EL (cell line): ENCODE data around the gene CST6.
A peak's percentile ranks its signal among the peaks of the same experiment; 100 is the strongest.
"Not testable (repeated sequence)": the region's sequence is repeated elsewhere in the genome, so short reads cannot be mapped to it uniquely, and the experiment has no call there.

Experiments
- DNase-seq: peaks from one replicate; pipeline ENCODE4 v3.0.0-alpha.2; 2016

The CST6 gene

DNA sequence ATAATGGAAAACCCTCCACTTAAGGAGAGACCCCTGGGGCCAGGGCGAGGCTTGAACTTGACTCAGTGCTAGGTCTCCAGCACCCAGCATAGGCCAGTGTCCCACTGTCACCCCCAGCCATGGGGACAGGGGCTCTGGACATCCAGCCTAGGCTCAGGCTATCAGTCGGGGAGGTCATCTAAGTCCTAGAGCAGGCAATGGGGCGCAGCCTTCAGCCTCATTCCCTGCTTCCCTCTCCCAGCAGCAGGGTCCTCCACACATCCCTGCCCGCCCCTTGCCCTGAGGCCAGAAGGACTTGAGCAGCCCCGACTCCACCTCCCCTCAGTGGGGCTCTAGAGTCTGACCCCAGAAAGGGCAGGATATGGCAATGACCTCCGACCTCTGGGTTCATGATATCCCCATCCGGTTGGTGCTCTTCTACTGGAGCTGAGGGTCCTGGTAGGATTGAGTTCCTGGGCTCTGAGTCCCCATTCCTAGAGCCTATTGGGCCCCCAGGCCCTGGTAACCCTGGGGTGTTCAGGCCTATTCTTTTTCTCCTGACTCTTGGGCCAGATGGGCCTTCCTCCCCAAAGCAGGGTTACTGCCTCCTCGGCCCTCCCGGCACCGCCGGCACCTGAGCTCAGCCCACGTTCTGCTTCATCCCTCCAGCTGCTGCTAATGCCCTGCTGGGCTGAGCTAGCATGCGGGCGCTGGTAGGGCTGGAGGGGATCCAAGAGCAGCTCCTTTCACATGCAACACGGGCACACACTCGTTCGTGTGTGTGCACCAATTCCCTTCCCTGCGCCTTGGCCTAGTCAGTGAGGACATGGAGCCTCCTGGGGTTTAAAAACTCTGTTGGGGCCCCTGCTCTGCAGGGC is 4.4 kb downstream of the CST6 start:
- DNase-seq = no peak

DNA sequence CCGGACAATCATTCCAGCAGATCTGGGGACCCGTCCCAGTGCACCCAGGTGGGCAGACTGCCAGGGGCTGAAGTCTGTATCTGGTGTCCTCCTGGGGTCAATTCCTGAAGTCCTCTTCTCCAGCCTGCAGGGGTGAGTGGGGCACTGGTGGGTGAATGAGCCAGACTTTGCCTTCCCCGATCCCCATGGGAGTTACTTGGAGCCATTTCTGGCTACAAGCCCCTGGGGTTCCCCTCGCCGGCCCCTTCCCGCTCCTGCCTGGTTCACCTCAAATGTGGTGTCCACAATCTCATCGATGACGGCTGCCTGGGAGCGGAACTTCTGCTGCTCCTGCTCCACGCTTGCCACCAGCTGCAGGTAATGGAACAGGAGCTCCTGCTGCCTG is 5.0 kb downstream of the CST6 start:
- no peak for DNase-seq

DNA sequence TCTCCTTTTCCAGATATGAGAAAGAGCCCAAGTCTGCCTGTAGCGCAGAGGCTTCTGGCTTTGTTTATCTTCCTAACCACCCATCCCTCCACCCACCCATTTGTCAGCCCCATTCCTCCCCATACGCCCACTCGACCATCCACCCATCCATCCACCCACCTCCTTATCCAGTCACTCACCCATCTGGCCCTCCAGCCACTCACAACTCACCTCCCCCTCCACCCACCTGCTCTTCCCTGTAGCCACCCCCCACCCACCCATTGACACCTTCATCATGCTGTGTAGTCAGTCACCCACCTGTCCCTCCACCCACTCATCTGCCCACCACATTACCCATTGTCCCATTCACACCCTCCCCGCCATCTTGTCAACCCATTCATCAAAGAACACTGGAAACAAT is 5.5 kb downstream of the CST6 start:
- no peak for DNase-seq

DNA sequence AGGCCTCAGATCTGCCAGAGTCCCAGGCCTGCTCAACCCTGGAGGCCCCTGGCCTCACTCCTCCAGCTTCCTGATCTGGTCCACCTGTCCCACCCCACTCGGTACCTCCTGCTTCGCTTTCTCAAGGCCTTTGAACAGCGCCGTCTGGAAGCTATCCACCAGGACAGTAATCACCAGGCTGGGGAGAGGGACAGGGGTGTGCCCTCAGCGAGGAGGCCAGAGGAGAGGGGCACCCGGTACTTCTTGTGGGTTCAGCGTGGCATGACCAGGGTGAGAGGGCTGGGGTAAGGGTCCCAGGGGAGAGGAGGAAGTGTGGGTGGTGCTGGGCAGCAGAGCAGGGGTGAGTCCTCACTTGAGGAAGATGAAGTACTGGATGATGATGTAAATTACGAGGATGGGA is 8.4 kb downstream of the CST6 start:
- no peak for DNase-seq

DNA sequence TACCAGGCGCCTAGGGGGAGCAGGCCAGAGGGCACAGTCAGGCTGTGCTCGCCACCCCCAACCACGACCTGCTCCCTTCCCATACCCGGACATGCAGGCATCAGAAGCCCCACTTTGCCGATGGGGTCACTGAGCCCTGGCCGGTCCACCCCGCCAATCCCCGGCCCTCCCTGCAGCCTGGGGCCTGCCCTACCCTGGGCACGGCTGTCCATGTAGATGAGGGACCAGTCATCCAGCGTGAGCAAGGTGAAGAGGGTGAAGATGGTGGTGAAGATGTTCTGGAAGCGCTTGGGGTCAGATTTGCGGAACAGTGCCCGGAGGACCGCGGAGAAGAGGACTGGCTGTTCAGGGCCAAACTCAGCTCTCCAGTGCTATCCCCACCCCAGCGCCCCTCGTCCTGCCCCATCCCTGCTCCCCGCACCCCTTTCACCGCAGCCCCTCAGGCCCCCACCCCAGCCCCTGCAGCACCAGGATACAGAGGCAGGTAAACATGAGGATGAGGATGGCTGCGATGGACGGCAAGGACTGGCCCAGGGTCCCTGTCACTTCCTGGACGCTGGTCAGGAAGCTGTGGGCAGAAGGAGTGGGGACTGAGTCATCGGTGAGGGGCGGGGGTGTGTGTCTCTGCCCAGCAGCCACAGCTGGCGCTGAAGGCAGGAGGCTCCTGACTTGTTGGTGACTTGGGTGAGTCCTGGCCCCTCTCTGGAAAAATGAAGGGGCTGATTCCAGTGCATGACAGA is 9.0 kb downstream of the CST6 start:
- DNase-seq = peak; percentile 91

DNA sequence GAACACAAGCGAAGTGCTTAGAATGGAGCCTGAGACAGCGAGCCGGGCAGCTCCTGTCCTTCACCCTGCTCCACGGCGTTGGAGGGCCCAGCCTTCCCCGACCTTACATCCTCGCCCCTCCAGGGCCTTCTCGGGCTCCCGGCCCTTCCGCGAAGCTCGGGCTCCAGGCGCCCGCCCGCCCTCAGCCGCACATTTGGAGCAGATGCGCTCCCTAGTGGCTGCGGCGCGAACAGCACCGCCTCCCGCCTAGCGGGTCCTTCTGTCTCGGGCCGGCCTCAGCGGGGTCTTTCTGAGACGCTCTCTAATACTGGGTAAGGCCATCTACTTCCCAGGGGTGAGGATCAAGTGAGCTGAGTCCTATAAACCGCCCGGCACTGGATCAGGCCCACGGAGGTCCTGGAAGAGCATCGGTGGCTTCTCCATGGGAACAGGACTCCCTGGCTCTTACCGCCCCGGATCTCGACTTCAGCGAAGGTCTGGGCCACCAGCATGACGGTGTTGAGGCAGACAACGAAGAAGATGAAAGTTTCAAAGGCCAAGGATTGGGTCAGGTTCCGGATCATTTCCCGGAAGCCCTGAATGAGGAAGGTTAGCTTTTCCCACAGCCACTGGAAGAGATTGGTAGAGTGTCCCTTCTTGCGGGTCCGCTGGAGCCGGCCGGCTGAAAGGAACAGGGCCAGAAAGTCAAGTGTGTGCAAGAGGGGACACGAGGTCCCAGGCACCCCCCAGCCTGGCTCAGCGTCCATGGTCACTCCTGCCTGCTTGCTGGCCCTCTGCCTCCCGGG is 10.8 kb downstream of the CST6 start:
- peak; percentile 66 for DNase-seq

DNA sequence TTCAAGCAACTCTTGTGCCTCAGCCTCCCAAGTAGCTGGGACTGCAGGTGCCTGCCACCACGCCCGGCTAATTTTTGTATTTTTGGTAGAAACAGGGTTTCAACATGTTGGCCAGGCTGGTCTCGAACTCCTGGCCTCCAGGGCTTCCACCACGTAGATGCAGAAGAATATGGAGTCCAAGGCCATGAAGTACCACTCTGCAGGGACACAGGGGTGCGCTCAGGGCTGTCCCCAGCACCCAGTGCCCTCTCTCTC is 11.3 kb downstream of the CST6 start:
- not testable (repeated sequence) for DNase-seq

DNA sequence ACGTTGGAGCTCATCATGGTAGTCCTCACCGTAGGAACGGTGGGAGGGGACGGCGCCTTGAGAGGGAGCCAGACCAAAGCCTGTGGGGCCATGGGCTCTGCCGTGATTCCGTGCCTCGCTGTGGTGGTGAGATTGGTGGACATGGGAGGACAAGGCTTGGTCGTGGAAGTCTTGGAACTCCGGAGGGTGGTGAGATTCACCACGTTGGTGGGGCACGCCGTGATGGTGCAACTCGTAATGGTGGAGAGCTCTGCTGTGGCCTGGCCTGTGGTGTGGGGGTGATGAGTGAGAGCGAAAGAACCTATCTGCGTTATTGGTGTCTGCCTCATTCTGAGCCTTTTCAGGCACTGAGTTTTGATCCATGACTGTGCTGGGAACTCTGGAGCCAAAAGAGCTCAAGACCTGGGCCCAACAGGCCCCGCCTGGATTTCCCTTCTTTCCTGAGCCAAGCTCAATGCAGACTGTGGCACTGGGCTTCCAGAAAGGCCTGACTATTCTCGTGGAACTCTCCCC is 14.3 kb downstream of the CST6 start, which contains the start of gene CATSPER1:
CATSPER1 (minus strand) TSS at position 463 of the 513 bp plus-strand sequence; CDS start at position 363, 100 bp downstream.
- no peak for DNase-seq

DNA sequence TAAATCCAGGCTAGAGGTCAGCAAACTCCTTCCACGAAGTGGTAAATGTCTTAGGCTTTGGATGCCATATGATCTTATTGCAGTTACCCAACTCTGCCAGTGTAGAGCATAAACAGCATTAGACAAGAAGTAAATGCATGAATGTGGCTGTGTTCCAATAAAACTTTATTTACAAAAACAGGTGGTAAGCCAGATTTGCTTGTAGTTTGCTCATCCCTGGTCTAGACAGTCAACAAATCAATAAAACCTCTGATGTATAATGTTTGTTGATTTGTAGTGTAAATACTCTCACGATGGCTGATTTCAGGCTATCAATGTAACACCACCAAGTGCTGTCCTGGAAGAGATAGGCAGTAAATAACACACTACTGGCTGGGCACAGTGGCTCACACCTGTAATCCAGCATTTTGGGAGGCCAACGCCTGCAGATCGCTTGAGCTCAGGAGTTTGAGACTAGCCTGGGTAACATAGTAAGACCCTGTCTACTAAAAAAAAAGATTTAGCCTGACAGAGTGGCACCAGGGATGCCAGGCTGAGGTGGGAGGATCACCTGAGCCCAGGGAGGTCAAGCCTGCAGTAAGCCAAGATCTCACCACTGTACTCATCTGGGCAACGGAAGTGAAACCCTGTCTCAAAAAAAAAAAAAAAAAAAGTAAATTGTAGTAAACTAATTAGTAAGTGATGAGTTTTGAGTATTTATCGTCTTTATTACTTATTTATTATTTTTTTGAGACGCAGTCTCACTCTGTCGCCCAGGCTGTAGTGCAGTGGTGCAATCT is 21.3 kb downstream of the CST6 start:
- no peak for DNase-seq

DNA sequence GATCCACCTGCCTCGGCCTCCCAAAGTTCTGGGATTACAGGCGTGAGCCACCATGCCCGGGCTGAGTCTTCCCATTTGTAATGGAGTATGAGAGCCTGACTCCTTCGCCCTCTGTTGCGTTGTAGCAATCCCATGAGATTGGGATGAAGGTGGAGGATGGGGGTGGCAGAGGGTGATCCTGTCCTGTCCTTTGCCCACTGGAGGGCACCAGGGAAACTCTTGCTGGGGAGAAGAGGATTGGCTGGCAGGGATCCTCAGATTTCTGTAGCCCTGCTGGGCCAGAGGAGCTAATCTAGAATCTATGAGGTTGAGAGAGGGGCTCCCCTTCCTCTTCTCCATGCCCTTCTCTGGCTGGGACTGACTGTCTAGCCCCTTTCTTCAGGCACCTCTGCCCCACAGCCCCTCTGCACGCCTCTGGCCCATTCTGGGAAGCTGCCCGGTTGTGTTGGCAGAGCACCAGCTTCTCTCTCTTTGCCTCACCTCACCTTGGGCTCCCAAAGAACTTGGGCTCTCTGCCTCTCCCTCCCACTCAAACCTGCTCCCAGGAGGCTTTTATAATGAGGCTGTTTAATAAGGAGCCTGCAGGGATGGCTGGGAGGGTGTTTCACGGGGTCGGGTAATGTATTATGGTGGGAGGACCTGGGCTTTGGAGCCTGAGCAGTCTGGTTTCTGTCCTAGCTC is 24.0 kb downstream of the CST6 start:
- DNase-seq = no peak

DNA sequence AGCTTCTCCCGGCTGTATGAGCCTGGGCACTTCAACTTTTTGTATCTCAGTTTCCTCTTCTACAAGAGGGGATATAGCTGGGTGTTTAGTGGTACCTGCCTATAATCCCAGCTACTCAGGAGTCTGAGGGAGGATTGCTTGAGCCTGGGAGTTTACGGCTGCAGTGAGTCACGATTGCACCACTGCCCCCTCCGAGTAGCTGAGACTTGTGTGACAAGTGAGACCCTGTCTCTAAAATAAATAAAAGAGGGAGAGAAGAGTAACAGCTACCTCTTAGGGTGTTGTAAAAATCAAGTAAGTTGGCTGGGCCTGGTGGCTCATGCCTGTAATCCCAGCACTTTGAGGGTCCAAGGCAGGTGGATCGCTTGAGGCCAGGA is 24.5 kb downstream of the CST6 start:
- DNase-seq = no peak

DNA sequence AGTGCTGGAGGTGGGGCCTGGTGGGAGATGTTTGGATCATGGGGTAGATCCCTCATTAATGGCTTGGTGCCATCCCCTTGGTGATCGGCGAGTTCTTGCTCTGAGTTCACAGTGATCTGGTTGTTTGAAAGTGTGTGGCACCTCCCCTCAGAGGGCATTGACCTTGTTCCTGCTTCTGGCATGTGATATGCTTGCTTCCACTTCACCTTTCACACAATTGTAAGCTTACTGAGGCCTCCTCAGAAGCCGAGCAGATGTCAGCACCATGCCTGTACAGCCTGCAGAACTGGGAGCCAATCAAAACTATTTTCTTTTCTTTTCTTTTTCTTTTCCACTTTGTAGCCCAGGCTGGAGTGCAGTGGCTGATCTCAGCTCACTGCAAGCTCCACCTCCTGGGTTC is 25.5 kb downstream of the CST6 start:
- no peak for DNase-seq

DNA sequence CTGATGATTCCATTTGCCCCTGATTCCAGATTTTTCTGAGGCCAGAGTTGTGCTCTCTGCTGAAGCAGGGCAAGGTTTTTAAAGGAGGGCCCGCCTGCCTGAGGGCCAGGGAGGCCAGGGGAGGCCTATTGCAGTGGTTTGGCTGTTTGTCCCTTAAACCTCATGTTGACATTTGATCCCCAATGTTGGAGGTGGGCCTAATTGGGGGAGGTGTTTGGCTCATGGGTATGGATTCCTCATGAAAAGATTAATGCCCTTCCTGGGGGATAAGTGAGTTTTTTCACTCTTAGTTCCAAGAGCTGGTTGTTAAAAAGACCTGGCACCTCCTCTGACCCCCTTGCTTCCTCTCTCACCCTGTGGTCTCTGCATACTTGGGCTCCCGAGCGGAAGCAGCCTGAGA is 28.0 kb downstream of the CST6 start:
- DNase-seq = no peak

DNA sequence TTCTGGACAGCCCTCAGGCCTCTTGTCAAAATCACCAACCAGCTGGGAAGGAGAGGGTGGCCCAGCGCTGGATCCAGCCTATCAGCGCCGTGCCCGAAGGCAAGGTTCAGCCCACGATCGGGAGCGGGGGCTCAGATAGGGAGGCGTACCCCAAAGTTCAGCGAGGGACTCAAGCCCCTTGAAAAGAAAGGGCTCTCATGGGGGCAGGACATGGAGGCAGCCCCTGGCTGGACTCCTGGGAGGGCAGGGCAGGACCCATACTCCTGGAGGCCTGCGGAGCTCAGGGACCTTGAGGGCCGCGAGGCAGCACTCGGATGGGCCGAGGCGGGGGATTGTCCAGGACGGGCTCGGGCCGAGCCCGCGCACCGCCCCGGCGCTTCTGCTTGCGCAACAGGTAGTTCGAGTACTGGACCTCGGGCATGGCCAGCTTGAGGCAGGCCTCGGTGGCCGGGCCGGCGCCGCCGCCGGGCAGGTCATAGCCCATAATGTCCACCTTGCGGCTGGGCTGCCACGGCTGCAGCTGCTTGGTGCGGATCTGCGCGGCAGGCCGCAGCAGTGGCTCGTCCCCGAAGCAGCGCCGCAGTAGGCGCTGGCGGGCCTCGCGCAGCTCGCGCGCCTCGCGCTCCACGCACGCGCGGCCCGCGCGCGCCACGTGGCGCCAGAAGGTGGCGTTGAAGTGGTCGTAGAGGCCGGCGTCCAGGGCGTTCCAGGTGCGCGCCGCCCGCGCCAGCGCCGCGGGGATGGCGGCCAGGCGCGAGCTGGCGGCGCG is 30.6 kb downstream of the CST6 start:
- DNase-seq = no peak

DNA sequence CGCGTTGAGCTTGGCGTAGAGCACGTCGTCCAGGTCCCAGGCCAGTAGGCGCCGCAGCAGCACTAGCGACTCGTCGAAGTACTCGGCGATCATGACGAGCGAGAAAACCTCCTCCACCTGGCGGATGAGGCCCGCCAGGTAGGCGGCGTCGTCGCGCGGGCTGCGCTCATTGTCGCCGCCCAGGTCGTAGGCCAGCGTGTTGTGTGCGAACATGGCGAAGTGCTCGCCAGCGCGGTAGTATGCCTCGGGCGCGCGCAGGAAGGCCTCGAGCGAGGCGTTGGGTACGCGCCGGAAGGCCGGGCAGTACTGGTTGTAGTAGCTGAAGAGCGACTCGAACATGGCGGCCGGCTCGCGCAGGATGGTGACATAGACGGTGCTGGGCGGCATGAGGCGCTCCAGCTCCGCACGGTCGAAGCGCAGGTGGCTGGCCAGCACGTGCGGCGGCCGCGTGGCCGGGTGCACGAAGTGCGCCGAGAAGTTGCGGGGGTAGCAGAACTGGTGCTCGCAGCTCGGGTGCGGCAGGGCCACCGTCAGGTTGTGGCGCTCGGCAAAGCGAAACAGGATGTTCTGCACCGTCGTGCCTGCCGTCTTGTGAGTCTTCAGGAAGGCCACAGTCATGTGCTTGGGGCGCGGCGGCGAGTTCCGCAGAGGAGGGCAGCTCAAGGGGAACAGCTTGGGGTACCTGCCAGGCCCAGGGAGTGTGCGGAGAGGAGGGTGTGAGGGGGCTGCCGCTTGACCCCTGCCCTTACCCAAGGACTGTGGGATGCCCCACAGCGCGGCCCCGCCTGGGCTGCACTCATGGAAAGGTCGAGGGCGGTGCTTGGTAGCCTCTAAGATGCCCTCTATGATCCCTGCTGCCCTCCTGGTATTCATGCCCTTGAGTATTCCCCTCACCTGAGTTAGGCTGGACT is 31.4 kb downstream of the CST6 start:
- DNase-seq = no peak

DNA sequence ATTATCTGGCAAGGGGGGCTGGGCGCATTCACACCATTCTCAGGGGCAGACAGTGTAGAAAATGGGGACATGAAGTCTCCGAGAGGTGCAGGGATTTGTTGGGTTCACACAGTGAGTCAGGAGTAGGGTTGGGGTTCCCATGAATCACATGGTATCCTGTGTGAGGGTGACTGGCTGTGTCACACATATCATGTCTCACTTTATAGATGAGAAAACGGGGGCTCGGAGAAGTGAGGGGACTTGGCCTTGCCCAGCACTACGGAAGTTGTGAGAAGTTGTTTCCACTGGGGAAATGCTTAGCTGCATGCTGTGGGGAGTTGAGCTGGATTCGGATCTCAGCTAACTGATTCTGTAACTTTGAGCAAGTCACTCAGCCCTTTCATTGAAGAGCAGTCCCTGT is 32.9 kb downstream of the CST6 start:
- DNase-seq = no peak

DNA sequence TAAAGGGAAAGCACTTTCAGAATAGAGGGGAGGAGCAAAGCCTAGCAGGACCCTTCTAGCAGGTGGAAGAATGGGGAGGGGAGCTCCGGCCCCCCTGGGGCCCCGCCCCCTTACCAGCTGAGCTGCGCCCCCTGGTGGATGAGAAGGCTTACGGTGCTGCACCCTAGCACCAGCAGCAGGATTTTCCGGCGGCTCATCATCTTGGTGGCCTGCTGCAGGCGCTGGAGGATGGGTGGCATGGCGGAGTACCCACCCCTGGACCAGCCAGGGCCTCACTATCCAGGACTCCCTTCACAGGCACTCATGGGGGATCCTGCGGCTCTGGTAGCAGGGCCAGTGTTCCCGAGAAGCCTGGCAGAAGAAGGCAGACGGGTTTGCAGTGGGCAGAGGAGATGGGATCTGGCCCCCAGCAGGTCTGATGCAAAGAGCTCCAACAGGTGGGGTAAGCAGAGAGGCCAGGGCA is 33.4 kb downstream of the CST6 start:
- peak; percentile 72 for DNase-seq

DNA sequence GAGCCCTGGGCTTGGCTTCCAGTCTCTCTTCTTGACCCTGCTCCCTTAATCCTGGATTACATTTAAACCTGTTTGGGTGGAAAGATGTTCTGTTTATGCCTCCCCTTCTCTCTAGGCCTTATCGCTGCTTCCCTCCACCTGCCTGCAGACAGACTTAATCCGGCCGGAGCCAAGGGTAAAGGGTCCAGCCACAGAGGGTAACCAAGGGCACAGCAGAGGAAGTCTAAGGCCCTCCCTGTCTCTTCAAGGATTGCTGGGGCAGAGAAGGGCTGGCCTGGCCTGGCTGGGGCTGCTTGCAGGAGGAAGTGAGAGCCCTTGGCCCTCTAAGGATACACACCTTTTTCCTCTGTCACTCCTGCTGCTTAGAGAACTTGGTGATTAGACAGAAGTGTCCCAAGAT is 35.1 kb downstream of the CST6 start:
- no peak for DNase-seq

DNA sequence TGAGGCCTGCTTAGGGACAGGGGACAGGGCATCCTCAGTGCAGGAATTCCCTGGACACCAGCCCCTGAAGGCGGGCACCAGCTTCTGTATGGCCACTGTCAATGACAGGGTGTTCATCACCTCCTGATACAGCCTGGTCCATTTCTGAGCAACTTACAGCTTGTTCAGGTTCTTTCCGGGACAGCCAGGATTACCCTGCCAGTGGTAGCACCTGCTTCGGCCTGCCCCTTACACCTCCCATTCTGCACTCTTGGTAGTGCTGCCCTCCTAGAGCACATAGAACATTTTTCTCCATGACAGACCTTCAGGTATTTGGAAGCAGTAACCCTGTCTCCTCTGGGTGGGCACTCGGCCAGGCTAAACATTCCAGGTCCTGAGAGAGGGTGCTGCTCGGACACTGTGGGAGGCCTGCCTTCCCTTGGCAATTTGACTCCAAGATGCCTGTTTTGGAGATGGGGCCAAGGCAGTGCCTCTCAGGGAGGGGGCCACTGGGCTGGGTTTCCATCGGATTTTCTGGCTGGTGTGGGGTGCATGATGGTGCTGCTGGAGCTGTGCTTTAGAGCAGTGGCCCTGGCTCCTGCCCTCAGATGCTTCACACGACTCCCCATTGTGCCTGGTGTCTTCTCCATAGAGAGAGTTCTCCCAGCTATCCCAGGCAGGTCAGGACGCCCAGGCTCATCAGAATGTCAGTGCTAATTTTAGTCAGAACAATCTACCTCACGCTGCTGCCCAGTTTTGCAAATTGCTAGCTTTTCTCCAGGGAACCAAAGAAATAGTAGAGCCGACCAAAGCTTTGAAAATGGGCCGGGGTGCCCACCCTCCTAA is 35.9 kb downstream of the CST6 start:
- DNase-seq = peak; percentile 28
